Measurements from ENCODE around the gene ETNK1.

DNA sequence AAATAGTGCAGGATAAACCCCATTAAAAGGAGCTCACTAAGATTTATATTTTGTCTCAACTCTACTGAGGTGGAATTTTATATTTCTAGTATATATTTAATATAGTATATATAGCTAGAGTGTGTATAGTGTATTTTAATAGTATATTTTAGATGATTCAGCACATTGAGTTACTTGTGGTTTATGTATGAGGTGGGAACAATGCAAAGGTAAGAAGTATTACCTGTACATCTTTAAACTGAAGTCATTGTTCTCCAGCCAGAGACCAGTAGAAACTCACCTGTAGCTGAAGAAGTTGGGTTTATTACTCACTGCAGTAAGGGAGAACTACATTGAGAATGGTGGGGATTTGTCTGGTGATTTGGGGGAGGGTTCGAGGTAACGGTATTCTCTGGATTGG, 15.9 kb downstream of the ETNK1 start:
- TF ChIP-seq CTCF (IDR thresholded peaks at IDR 0.05) (no peak), POLR2A (IDR thresholded peaks at IDR 0.05) (no peak)
